Measurements from ENCODE around the gene TRIM54. TPM values are rescaled to one million over a fixed set of nuclear protein-coding genes. Genes with fewer than 3 reads are reported as not detected.
"Not testable (repeated sequence)": the region's sequence is repeated elsewhere in the genome, so short reads cannot be mapped to it uniquely, and the experiment has no call there.

Gene TRIM54
- total RNA-seq, 1 donor from 2014 or later, result 0.16 TPM

DNA sequence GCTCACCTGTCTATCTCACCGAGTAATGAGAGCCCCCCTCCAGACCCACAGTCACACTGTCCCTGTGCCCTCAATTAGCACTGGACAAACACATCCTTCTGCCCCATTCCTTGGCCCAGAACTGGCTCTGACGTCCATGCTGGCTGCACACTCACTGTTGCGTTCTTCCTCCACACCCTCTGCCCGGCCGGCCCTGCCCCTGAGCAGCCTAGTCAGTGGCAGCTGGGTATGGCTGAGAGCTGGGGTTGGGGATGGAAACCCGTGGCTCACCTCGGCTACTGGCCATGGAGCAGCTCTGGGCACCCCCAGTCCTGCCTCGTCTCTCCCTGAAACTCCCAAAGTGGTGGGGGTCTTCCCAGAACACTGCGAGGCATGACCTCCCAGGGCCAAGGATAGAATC lies 32.5 kb downstream of the TRIM54 start:
- peak; percentile 18 for ATAC-seq

DNA sequence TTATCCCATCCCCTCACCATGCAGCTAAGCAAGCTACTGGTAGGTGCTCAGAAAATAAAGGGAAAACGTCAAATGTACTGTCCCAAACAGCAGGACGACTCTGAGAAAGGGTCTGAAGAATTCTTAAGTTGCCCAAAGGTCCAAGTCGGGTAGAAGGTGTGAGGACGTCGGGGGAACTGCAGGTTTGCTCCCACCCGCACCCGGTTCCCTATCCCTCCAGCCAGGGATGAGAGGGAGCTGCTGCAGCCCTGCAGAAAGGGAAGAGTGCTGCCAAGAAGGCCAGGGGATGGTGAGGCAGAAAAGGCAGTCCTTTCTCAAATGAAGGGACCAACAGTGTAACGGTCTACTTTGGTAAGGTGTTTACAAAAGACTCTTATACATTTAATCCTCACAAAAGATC lies 32.9 kb downstream of the TRIM54 start:
- no peak for ATAC-seq

DNA sequence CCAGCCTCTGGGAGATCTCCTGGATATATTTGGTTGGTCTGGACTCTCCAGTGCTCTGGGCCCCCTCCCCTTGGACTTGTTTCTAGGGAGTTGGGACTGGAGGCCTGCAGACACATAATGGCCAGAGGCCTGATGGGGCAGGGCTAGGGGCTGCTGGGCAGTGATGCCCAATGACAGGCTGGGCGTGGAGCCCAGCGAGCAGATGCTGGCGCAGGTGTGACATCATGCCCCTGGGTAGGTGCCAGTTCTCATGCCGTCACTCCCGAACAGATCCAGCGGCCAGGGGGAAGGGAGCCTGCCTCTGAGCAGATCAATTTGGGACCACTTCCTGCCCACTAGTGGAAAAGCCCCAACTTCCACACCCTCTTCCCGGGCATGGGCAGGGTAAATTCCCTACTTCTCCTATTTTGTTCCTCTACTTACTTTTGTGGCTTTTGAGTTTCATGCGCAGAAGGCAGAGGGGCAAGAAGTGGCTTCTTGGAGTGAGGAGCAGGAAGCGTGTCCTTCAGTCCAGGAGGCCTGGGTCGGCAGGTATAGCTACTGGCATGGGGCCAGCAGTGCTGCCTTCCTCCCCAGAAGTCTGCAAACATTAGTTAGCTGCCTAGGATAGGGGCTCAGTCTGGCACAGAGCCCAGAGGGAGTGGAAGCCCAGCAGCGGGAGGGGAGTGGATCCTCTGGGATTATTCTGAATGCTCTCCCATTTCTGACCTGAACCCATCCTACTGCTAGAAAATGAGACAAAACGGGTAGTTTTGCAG lies 34.6 kb downstream of the TRIM54 start:
- ATAC-seq, result no peak

DNA sequence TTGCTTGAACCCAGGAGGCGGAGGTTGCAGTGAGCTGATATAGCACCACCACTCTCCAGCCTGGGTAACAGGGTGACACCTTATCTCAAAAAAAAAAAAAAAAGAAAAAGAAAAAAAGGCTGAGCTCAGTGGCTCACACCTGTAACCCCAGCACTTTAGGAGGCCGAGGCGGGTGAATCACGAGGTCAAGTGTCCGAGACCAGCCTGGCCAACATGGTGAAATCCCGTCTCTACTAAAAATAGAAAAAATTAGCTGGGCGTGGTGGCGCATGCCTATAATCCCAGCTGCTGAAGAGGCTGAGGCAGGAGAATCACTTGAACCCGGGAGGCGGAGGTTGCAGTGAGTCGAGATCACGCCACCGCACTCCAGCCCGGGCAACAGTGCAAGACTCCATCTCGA lies 37.6 kb downstream of the TRIM54 start:
- ATAC-seq, result not testable (repeated sequence)

DNA sequence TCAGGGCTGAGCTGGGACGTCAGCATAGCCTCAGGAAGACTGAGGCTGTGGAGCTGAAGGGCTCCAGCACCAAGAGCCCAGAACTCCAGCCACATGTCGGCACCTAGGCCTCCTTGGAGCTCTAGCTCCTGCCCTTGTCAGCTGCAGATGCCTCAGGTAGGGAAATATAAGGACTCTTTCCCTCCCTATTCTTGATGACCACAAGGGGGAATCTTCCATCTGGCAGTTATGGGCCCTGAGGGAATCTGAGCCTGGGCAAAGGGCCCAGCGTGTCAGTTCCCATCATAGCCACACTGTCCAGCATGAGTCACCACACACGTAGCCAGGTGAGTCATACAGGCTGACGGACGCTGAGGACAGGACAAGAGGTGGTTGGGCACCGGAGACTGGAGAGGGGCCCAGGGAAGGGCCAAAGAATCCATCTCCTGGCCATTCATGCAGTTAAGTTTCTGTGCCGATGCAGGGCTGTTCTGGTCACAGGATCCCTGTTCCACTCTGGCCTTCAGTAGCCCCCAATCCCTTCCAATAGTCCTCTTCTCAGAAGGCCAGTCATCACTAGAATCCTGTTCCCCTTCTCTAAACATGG lies 38.8 kb downstream of the TRIM54 start:
- peak; percentile 77 for ATAC-seq

DNA sequence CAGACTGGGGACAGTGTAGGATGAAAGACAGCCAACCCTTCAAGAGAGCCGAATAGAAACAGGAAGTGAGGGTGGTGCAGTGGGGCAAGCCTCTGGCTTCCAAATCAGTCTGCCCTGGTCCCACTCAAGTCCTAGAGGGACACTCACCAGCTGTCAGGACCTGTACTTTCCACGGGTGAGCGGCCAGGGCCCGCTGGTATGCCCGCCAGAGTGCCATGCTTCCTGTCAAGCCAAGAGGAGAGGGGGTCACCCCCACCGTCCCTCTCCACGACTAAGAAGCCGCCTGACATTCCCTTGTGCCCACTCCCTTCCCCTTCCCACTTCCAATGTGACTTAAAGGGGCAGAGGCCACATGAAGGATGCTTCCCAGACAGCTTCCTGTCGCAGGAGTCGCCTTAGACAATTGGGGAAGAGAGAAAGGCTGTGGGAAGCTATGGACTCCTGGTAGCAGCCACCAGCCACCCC lies 40.1 kb downstream of the TRIM54 start:
- peak; percentile 35 for ATAC-seq

DNA sequence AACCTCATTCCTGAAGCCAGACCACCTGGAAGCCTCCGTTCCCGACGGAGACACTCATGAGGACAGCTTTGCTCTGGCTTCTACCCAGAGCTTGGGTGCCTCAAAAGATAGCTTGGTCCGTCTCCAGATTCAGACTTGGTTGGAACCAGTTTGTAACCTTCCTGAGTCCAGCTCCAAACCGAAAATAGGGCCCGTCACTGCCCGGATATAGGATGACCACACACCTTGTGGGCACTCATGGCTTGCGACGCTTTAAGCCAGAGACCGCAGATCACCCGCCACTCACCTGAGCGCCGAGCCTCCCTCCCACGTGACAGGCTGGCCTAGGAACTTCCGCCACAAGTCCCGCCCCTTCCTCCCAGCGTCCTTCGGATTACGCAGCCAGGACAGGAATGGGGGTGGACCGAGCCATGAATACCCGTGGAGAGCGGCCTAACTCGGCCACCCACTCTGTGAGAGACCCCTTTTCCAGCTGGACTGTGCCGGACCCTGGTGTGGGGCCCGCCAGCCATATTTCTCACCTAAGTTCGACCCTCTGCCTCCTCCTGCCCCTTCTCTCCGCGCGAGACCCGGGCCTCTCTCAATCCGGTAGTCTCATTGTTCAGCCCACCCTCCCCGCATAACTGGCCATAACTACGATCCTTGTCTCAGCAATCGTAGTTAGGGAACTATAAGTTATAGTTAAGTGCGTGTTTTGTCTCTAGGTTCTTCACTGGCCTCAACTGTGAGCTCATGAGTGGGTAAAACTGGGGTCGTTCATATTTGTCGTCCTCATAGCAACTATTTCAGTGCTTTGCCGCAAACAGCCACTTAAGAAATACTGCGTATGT lies 40.8 kb downstream of the TRIM54 start, which contains the start of gene MPV17:
Gene MPV17 (minus strand): TSS at position 332 of the 830 bp plus-strand sequence. CDS start 580 bp downstream, outside the sequence.
- peak; percentile 93 for ATAC-seq

DNA sequence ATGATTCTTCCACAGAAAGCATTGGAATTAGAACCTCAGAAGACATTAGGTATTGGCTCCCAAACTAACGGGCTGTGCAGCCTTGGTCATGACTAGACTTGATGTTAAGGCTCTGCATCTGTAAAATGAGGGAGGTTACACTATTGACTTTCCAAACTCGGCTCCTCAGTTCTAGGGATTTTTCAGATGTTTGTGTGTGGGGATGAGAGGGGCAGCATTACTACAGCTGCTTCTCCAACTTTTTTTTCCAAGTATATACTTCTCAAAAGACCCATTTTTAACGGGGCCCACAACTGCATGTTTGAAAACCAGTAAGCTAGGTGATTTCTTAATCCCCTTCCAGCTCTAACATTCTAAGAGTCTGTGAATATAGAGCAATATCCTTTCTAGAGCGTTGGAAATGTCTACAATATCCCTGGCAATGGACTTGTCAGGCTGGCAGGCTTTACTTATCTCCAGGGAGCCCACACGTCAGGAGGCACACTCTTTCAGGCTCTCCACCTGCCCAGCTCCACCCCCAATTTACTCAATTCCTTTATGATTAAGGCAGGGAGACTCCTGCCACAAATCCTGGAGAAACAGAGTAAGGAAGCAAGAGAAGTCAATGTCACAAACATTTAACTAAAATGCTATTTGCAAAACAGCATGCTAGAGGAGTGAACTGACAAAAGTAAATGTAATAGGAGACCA lies 41.5 kb downstream of the TRIM54 start:
- no peak for ATAC-seq

DNA sequence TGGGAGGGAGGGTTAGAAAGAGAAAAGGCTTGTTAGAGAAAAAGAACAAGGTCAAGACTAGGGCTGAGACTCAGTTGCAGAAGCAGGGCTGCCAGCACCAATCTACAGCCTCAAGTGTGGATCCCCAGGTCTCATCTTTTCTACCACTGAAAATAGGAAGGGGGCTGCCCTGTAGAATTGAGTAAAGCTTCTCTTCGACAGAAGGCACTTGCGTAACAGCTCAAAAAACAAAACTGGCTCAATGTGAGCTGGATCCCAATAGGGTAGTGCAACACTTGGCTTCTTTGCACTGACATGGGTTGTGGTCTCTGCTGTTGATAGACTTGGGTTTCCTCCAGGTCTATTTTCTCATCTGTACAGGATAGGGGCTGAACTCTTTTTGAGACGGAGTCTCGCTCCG lies 42.5 kb downstream of the TRIM54 start:
- no peak for ATAC-seq

DNA sequence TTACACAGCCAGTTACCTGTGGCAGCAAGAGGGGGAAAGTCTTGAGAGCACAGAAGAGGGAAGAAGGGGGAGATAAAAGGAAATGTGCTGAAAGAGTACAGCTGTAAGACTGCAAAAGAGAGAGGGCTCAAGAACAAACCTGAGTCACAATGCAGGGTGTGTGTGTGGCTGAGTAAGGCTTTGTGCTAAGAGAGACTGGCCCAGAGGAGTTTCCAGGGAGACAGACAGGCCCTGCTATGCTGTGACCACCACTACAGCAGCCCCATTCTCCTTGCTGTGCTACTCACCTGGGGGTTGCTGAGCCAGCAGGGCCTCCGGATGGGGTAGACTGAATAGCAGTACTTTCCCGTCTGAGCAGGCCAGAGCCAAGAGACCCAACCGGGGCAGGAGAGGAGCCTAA lies 53.1 kb downstream of the TRIM54 start:
- peak; percentile 55 for ATAC-seq

DNA sequence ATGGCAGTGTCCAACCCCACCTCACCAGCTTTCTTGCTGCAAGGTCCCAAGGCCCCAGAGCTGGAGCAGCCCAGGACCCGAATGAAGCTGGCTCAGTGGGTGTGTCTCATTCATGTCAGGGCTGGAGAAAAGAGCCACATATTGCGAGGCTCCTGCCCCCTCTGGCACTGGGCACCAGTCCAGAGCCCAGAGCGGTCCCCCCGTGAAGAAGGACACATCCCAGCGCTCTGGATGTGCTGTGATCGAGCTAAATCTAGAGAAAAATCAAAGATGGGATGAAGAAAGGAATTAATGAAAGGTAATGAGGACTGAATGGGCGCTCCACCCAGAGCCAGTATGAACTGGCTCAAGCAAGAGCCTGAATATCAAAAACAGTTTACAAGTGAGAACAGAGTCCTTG lies 53.9 kb downstream of the TRIM54 start:
- ATAC-seq, result no peak

DNA sequence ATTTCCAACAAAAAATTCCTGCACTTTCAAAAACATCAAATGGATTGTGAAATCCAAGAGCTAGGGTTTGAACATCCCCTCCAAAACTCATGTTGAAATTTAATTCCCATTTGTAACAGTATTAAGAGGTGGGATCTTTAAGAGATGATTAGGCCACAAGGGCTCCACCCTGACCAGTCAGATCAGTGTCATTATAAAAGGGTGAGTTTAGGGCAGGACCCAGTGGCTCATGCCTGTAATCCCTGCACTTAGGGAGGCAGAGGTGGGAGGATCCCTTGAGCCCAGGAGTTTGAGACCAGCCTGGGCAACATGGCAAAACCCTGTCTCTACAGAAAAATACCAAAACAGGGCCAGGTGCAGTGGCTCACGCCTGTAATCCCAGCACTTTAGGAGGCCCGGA lies 65.4 kb downstream of the TRIM54 start:
- ATAC-seq, result peak; percentile 87

DNA sequence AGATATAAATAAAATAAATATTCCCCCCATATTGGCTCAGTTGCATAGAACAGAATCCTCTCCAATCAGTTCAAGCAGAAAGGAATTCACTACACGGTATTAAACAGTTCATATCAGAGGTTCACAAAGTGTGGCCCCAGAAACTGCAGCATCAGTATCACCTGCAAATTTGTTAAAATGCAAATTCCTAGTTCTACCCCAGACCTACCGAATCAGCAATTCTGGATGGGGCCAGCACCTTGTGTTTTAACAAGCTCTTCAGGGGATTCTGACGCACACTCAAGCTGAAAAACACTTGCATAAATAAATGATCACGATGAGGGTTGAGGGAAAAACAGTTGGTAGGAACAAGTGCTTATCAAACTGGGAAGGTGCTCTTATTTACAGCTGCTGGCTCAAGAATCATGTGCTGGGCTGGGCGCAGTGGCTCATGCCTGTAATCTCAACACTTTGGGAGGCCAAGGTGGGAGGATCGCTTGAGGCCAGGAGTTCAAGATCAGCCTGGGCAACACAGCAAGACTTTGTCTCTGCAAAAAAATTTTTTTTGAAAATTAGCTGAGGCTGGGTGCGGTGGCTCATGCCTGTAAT lies 68.0 kb downstream of the TRIM54 start:
- ATAC-seq, result no peak

DNA sequence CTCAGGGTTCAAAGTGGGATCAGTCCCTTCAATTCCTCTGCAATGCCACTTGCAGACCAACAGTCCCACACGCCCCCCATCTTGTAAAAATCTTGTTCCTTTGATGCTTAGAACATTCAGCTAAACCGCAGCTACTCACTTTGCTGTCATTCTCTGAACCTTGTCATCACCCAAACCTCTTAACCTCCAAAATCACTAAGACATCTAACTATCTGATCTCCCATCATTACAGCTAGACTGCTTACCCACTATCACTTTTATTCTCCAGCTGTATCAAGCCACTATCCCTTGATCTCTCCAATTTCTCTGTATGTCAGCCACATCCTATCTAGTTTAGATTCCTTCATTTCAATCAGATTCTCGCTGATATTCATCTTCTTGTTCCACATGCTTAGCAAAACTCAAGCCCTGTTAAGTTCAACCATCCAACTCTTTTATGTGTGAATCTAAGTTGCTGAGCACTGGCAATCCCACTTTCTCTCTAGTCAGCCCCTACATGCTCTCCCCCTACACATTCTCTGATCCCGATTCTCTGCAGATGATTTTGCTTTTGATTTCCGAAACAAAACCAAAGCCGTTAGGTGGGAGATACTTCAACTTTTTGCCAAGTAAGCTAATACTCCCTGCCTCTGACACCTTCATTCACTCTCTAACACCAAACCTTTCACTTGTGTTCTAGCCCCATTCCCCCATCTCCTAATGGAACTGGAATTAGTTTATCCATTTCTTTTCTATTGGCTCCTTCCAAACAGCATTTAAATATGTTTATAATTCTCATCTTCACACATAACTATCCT lies 69.8 kb downstream of the TRIM54 start:
- ATAC-seq, result no peak

DNA sequence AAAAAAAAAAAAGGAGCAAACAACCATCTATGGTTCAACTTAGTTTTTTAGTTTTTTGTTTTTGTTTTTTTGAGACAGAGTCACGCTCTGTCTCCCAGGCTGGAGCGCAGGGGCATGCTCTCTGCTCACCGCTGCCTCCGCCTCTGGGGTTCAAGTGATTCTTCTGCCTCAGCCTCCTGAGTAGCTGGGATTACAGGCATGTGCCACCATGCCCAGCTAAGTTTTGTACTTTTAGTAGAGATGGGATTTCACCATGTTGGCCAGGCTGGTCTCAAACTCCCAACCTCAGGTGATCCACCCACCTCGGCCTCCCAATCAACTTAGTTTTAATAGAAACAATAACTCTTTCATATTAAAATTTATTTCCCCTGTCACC lies 71.1 kb downstream of the TRIM54 start:
- ATAC-seq, result not testable (repeated sequence)

DNA sequence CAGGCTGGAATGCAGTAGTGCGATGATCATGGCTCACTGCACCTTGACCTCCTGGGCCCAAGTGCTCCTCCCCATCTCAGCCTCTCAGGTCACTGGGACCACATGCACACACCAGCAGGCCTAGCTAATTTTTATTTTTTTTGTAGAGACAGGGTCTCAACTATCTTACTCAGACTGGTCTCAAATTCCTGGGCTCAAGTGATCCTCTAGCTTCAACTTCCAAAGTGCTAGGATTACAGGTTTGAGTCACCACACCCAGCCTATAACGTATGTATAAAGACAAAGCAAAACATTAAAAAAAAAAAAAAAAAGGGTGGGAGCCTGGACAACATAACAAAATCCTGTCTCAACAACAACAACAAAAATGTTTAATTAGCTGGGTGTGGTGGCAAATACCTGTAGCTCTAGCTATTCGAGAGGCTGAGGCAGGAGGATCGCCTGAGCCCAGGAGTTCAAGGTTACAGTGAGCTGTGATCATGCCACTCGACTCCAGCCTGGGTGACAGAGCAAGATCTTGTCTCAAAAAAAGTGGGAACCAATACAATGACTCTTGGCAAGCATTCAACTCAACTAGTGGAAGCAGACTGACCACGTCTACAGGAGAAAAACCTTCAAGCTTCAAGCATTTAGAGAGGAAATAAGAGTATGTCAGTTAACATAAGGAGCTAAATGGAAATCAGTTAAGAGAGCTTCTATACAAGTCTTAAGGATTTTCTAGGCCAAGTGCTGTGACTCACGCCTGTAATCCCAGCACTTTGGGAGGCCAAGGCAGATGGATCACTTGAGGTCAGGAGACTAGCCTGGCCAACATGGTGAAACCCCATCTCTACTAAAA lies 71.8 kb downstream of the TRIM54 start:
- no peak for ATAC-seq

DNA sequence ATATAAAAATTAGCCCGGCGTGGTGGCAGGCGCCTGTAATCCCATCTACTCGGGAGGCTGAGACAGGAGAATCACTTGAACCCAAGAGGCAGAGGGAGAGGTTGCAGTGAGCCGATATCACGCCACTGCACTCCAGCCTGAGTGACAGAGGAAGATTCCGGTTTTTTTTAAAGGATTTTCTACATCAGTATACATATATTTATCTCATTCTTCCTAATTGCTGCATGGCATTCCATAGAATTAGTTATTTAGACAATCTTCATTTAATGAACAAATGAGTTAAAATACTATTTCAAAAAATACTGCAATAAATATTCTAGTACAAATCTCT lies 72.3 kb downstream of the TRIM54 start:
- ATAC-seq, result no peak

DNA sequence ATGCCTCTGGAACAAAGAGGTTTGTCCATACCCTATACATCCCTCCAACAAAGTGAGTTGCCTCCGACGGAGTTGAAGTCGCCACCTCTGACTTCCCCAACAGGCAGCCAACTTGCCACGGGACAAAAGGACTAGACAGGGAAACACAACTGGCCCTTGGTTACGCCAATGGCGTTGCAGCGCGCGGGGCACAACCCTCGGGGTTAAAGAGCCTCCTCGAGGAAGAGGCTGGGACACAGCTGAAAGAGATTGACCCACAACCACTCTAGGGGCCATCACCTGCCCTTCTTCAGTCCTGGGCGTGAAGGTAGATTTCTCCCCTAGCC lies 73.8 kb downstream of the TRIM54 start:
- ATAC-seq, result peak; percentile 45

DNA sequence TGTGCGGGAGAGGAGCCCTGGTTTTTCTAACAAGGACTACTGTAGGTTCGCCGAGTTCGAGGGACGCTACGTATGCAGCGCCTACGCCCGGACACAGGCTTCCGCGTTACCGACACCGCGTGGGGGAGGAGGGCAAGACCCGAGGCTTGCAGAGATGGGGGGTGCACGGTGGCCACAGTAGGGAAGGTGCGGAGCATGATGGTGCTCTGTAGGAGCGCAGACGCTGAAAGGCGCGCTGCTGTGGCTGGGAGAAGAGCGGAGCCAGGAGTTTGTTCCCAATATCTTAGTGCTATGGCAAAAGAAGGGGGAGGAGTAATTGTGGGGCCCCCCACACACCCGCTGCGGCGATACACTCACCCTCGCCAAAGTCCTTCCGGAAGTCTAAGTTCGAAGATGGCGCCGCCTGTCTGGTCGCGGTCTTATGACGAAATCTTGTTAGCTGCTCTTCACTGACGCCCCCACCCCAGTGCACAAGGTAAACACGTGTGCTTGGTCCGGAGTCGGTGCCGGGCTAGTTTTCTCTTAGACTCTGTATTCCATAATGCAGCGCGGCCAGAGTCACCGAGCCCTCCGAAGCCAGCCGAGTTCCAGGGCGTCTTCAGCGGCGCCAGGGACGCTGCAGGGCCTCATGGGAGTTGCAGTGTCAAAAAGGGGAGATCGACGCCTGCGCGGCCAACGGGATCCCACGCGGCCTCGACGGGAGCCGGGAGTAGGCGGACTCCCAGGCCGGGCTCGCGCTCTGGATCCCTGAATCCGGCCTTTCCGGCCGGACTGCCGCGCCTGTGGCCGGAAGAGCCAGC lies 74.4 kb downstream of the TRIM54 start, which contains the start of gene GTF3C2:
Gene GTF3C2 (minus strand): TSS at position 383 of the 800 bp plus-strand sequence. CDS start 13,210 bp downstream, outside the sequence.
- ATAC-seq, result peak; percentile 93

Measured in esophagus mucosa (tissue), 1 donor.